Germinal center (tissue), 1 donor: ENCODE results near the gene BLVRB.
A peak's percentile ranks its signal among the peaks of the same experiment; 100 is the strongest.
"Not testable (repeated sequence)": the region's sequence is repeated elsewhere in the genome, so short reads cannot be mapped to it uniquely, and the experiment has no call there.

Experiments
- DNase-seq: peaks from one replicate; pipeline ENCODE4 v3.0.0; 2012; ENCODE audit warnings: mixed read lengths, low spot score

The BLVRB gene

DNA sequence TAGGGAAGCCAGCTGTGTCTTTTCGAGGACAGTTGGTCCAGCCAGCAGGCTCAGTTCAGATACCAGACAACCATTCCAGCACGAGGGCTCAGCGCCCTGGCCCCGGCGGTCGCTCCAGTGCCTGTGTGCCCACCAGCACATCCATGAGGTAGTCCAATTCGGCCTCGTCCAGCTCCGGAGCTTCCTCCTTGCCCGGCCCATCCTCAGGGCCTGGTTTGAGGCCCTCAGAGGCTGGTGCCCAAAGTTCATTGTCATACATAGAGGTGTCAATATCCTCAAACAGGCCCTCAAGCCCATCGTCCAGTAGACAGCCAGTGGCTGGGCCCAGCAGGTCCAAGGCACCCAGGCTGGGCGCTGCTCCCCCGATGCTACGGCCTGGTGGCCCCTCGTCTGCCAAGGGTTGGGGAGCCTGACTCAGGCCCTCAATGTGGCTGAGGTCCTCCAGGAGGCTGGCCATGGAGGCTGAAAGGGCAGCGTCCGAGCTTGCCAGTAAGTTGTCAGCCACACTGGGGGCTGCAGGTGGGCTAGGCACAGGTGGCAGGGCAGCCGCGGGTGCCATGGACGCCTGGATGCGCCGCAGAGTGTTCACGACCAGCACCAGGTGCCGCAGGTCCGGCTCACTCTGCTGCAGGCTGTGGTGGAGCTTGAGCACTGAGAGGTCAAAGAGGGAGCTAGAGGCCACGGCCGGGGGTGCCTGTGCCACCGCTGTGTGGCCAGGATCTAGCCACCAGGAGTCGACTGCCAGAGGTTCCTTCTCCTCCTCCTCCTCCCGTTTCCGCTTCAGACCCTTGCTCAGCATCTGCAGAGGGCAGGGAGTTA, 42.6 kb downstream of the BLVRB start:
- DNase-seq: no peak

DNA sequence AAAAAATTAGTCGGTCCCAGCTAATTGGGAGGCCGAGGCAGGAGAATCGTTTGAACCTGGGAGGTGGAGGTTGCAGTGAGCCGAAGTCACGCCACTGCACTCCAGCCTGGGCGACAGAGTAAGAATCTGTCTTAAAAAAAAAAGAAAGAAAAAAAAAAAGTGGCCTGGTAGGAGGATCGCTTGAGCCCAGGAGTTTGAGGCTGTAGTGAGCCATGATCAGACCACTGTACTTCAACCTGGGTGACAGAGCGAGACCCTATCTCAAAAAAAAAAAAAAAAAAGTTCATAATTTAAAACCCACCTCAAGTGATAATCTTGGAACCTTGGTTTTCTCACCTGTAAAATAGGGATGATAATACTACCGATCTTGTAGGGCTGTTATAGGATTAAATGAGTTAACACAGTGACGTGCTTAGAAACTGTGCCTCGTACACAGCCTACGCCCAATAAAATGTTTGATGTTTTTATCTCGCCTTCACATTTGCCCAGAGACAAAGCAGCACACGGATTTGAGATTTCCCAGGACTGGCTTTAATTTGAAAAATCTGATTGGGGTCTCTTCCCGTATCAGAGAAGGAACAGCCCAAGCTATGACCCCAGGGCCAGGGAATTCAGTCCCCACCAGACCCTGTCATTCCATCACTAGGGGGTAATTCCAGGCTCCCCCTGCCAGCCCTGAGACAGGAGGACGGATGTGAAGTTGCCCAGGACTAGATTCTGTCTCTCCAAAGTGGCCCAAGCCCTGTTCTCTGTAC, 43.4 kb downstream of the BLVRB start:
- DNase-seq: no peak

DNA sequence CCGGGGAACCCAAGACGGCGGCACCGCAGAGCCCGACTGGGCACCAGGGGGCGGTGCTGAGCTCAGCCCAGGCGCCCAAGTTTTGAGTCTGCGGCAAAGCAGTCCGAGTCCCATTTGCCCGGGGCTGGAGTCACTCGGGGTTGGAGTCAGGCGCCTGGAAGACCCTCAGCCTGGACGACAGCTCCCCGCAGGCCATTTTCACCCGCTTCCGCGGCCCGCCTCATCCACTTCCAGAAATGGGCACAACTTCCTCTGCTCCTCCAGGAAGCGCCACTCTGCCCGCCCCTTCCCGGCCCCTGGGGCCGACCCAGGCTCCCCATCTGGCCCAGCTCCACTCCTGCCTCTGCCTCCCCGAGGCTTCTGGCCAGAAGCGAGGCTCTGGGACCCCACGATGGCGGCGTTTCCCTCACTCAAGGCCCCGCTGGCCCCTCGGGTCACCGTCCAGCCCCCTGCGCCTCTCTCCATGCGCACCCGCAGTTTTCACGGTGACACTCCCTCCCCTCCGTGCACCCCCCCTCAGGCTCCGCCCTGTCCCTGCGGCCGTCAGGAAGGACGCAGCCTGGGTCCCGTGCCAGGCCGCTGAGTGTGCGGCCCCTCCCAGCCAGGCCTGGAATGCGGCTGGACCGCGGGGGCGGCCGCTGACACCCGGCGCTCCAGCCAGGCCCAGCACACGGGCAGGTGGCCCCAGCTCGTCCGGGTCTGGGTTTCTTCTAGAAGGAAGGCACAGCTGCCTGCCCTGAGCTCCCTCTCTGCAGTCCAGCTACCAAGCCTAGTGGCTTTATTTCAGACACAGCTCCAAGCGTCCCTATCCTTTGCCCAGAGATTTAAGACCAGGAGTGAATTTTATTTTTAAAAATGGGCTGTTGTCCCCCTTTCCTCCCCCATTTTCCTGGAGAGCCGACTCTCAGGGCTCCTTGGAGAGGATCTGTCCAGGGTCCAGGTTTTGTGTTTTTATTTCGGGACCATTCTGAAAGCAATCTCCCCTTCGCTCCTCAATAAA, 44.5 kb downstream of the BLVRB start:
- peak; percentile 75 for DNase-seq

DNA sequence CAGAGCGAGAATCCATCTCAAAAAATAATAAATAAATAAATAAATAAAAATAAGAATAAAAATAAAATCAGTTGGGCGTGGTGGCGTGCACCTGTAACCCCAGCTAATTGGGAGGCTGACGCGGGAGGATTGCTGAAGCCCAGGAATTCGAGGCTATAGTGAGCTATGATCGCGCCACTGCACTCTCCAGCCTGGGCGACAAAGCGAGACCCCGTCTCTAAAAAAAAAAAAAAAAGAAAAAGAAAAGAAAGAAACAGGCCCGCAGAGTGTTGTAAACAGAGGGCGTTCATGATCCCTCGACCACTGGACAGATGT, 45.1 kb downstream of the BLVRB start:
- no peak for DNase-seq

DNA sequence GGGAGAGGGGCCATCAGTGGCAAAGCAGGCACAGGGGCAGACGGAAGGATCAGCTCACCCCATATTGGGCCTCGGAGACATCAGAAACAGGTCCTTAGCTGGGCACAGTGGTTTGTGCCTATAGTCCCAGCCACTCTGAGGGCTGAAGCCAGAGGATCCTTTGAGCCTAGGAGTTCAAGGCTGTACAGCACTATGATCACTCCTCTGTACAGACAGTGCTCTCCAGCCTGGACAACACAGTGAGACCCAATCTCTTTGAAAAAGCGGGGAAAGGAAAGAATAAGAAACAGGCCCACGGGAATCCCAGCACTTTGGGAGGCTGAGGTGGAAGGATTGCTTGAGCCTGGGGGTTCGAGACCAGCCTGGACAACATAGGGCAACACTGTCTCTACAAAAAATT, 45.8 kb downstream of the BLVRB start:
- DNase-seq: no peak

DNA sequence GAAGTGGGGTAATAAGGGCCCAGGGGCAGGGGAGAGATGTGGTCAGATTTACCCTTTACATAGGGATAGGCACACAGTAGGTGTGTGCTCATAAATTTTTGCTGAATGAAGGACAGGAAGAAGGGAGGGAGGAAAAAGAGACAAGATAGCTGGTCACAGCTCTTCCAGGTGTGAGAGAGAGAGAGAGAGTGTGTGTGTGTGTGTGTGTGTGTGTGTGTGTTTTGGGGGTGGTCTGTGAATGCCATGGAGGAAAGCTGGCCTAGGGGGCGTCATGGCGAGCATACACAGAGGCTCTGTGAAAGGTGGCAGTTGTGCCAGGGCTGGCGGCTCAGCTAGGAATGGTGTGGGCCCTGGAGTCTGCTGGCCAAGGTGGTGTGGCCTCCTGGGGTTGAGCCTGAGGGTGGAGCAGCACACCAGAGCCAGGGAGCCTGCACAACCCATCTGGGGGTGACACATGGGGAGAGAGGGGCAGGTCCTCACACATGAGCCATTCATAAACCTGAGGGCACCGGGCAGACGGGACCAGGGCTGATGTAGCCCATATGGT, 46.4 kb downstream of the BLVRB start:
- DNase-seq: no peak

DNA sequence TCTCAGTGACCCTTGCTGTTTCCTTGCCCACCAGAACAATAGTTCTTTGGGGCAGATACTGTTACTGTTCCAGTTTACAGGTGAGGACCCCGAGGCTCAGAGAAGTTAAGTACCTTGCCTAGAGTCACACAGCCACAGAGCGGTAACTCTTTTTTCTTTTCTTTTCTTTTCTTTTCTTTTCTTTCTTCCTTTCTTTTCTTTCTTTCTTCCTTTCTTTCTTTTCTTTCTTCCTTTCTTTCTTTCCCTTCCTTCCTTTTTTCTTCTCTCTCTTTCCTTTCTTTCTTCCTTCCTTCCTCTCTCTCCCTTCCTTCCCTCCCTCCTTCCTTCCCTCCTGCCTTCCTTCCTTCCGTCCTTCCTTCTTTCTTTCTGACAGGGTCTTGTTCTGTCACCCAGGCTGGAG, 47.5 kb downstream of the BLVRB start:
- no peak for DNase-seq

DNA sequence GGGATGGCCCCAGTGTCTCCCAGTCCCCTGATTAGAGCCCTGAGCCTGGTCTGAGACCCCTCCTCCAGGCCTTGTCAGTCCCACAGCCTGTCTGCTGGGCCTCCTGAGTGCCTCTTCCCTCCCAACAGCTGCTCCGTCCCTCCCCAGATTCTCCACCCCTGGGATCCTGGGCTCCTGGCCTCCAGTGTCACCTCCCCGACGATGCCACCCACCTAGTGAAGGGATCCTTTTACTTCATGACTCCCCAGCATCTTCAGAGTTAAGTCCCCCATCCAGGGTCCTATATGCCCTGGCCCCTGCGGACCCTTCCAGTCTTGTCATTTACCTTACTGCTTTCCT, 47.9 kb downstream of the BLVRB start:
- no peak for DNase-seq

DNA sequence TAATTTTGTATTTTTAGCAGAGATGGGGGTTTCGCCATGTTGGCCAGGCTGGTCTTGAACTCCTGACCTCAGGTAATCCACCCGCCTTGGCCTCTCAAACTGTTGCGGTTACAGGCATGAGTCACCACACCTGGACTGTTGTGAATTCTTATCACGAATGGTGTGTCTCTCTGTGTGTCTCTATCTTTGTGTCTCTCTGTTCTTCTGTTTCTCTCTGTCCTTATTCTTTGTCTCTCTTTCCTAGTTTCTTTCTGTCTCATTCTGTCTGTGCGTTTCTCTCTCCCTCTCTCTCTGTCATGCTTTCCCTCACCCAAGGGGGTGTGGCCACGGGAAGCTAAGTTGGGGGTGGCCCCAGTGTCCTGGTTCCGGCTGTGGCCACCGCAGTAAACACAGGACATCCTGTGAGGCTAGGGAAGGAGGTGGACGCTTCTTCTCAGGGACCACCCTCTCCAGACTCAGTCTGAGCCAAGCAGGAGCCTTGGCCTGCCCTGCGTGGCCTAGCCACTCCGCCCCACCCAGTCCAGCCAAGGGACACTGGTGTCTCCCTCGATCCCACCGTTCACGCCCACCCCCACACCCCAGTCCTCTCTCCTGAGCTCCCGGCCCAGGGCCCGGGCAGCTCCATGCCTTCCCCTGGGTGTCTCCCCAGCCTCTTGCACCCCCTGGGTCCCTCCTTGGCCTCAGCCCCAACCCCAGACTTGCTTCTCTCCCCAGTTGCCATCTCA, 48.5 kb downstream of the BLVRB start:
- no peak for DNase-seq

DNA sequence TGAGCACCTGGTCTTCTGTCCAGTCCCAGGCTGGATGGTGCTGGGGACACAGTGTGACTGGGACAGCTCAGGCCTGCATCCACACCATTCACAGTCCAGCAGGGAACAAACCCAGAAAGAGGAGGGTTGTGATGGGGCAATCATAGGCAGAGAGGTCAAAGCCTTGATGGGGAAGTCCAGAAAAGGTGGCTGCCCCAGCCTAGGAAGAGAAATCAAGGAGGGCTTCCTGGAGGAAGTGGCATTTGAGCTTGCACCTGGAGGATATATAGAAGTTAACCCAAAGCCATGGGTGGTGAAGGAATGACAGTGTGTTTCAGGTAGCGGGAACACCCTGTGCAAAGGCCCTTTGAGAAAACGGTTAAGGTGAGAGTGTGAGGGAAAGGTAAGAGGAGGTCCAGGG, 49.8 kb downstream of the BLVRB start:
- DNase-seq: no peak

DNA sequence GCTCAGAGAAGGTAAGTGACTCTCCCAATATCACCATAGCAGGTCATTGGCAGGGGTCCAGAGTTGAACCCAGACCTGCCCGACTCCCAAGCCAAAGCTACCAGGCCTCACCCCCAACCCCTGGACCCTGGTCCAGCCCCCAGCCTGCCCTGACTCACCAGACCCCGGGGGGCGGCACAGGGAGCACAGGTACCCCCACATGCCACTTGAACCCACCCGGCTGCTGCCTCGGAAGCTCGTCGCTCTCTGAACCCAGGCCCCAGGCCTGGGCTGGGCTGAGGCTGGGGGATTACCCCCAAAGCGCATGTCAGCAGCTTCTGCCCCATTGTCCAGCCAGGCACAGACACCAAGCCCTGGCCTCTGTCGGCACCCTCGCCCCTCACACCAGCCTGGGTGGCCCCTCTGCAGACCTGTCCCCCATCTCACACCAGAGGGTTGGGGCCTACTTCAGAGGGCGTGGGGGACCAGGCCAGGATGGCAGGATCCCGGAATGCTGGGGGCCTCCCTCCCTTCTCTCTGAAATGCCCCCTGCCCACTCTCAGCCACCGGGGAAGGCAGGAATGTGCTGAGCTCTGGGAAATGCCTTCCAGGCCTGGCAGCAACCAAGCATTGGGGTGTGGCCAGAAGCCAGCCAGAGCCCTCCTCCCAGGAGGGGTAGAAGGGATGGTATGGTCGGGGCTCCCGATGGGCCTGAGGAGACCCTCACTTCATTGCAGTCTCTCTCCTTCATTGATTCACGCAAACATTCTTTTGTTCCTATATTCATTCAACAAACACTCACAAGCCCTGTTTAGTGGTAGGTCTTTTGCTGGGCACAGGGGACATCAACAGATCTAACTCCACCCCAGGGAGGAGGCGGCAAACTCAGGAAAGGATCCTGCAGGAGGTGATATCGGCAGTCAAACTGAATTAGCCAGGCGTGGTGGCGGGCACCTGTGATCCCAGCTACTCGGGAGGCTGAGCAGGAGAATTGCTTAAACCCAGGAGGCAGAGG, 50.7 kb downstream of the BLVRB start:
- no peak for DNase-seq

DNA sequence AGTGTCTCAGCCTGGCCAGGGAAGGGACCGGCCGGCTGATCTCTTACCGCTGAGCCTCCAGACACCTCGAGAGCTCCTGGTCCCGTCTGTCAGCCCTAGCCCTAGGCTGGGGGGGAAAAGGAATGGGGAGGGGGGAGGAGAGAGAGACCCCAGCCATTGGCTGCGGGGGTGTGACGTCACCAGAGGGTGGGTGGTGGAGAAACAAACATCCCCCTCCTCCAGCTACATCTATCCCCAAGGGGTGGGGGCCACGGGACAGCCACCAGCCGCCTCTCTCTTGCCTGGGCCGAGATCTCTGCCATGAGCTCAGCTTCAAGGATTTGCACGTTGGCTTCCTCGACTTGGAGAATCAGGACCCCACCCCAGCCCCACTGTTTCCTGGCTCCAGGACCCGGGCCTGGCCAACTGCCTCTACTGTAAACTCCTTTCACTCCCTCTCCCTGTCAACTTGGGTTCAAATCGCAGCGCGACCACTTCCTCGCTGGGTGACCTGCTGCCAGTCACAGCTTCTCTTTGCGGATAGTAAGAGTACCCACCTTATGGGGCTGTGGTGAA, 52.2 kb downstream of the BLVRB start, which contains the start of gene PRX:
Gene PRX (minus strand): TSS at position 88 of the 555 bp plus-strand sequence. CDS start 5,446 bp downstream, outside the sequence.
- DNase-seq: no peak

DNA sequence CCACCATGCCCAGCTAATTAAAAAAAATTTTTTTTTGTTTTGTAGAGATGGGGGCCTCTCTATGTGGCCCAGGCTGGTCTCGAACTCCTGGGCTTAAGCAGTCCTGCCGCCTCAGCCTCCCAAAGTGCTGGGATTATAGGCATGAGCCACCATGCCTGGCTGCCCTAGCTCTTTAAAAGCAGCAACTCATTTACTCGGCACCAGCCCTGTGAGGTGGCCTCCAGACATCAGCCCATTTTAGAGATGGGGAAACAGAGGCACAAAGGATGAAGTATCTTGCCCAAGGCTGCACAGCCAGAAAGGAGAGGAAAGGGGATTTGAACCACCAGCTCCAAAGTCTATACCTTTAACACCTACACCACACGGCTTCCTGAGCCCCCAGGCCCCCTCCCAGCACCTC, 52.7 kb downstream of the BLVRB start:
- DNase-seq: no peak

DNA sequence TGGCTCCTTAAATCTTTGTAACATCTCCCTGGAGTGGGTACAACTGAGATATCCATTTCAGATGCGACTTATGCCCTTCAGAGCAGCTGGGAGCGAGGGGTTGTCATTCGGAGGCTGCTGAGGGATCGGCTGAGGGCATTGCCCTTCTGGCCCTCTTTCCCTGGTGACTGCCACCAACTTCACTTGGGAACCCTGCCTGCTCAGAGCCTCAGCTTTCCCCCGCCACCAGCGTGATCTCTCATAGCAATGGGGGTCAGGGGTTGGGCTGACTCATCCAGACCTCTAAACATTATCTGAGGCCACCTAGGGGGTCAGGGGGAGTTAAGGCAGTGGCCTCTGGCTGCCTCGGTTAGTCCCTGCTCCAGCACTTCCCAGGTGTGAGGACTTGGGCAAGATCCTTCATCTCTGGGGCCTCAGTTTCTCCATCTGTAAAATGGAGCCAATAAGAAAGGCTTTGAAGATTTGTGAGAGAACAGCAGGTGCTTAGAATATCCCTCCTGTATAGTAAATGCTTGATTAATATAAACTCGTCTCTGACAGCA, 53.5 kb downstream of the BLVRB start:
- no peak for DNase-seq

DNA sequence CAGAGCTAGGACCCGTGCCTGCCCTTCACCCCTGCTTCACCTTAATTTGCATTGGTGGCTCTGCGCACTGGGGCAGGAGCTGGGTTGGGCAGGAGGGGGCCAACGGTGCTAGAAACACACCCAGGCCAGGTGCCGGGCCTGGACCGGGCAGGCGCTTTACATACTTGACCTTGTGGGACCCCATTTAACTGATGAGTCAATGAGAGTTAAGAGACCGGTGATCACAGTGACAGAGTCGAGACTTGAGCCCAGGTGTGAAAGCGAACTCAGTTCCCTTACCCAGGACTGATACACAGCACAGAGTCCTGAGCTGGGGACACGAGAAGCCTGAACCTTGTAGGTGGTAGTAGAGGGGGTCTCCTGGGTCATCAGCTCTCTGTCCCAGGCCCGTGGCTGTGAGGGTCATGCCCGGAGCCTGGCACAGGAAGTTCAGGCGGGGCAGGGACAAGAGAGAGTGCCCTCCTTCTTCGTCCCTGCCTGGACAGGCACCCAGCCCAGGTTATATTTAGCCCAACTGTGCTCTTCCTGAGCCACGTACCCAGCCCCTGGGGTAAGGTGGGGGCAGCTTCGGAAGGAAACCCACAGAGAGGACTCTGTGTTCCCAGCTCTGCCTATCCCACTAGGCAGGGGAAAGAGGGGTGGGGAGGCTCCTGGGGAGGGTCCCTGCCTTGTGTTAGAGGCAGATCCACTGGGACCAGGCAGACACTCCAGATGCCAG, 54.3 kb downstream of the BLVRB start:
- no peak for DNase-seq

DNA sequence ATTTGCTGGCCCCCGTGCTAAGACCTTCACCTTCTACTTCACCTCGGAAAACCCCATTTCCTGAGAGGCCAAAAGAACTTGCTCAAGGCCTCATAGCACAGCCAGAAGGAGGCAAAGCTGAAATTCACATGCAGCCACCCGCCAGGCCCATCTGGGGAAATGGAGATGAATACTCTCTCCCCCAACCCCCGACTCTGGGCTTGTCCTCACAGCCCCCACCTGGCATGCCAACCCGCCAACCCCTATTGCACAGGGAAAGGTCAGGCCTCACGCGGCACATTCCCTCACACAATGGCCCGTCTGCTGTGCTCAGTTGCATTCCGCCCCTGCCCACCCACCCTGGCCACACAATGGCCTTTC, 55.5 kb downstream of the BLVRB start:
- no peak for DNase-seq

DNA sequence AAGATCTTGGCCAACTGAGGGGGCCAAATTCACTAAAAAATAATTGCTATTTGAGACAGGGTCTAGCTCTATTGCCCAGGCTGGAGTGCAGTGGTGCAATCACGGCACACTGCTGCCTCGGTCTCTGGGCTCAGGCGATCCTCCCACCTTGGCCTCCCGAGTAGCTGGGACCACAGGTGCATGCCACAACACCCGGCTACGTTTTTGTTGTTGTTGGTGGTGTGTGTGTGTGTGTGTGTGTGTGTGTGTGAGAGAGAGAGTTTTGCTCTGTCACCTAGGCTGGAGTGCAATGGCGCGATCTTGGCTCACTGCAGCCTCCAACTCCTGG, 57.0 kb downstream of the BLVRB start:
- DNase-seq: not testable (repeated sequence)

DNA sequence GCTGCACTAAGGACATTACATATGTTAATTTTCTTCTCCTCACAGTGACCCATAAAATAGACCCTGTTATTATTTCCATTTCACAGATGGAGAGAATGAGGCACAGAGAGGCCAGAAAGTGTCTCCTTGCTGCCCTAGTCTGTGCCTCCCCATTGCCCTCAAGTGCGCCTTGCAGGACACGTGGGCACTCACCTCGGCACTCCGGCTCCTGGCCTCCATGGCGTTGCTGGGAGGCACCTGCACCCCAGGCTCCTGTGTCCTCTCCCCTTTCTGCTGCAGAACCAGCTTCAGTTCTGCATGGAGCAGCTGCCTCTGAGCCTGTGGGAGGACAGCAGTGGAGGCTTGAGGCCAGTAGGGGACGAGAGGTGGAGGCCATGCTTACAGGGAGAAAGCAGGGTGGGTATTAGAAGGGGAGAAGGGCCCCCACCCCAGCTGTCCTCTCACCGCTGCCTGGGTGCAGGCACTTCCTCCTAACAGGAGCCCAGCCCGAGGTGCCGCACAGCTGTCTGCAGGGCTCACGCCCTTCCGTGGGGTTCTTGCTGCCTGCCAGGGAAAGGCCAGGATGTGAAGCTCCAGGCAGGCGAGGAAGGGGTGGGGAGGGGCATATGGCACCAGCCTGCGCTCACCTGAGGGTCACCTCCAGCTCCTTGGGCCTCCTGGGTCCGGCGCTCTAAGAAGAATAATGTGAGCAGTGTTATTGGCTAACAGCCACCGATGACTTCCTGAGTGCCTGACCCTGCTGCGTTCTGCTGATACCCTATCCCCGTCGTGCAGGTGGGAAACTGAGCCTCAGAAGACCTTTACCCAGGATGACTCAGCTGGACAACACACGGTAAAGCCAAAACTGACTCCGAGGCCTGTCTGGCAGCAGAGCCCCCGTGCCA, 57.6 kb downstream of the BLVRB start:
- DNase-seq: no peak
